H9 (cell line): ENCODE results near the gene ACCSL. TPM values are rescaled to one million over a fixed set of nuclear protein-coding genes. Genes with fewer than 3 reads are reported as not detected.

ENCODE experiments used
- DNase-seq: peaks from one replicate; pipeline ENCODE4 v3.0.0-alpha.2; 2017
- H2AFZ ChIP-seq: one replicate; pipeline ENCODE4 v1.6.1; 2013; ENCODE audit warnings: mild to moderate bottlenecking, low read length, control low read depth, moderate library complexity
- H2AK5ac ChIP-seq: 2 replicates; pipeline ENCODE4 v1.6.1; 2013; ENCODE audit warnings: low read length, control low read depth, mixed read lengths; ENCODE audit not compliant: insufficient read length
- H2BK120ac ChIP-seq: one replicate; pipeline ENCODE4 v1.6.1; 2013; ENCODE audit warnings: low read depth, mild to moderate bottlenecking, low read length, control low read depth, inconsistent platforms; ENCODE audit not compliant: poor library complexity, severe bottlenecking
- H2BK12ac ChIP-seq: 2 replicates; pipeline ENCODE4 v1.6.1; 2013; ENCODE audit warnings: low read length, control low read depth, mixed read lengths, low read depth; ENCODE audit not compliant: insufficient read length
- H2BK15ac ChIP-seq: 2 replicates; pipeline ENCODE4 v1.6.1; 2013; ENCODE audit warnings: low read depth, low read length, control low read depth
- H2BK20ac ChIP-seq: one replicate; pipeline ENCODE4 v1.6.1; 2013; ENCODE audit warnings: low read depth, mild to moderate bottlenecking, low read length, control low read depth, inconsistent platforms; ENCODE audit not compliant: poor library complexity, severe bottlenecking
- H2BK5ac ChIP-seq: 2 replicates; pipeline ENCODE4 v1.6.1; 2013; ENCODE audit warnings: low read length, control low read depth, mixed read lengths; ENCODE audit not compliant: insufficient read length
- H3K14ac ChIP-seq: 2 replicates; pipeline ENCODE4 v1.6.1; 2013; ENCODE audit warnings: low read length, control low read depth; ENCODE audit not compliant: insufficient read depth
- H3K18ac ChIP-seq: 2 replicates; pipeline ENCODE4 v1.6.1; 2013; ENCODE audit warnings: low read depth, mild to moderate bottlenecking, mixed read lengths, low read length, control low read depth; ENCODE audit not compliant: insufficient read length
- H3K23ac ChIP-seq: 2 replicates; pipeline ENCODE4 v1.6.1; 2013; ENCODE audit warnings: low read length, control low read depth, mixed read lengths, low read depth; ENCODE audit not compliant: insufficient read length
- H3K23me2 ChIP-seq: 2 replicates; pipeline ENCODE4 v1.6.1; 2013; ENCODE audit warnings: low read depth, mild to moderate bottlenecking, mixed read lengths, low read length, control low read depth; ENCODE audit not compliant: insufficient read length, poor library complexity, severe bottlenecking
- H3K27ac ChIP-seq: 2 replicates; pipeline ENCODE4 v1.5.1; 2013; ENCODE audit warnings: low read length, control low read depth, mixed read lengths, low read depth; ENCODE audit not compliant: insufficient read length
- H3K27me3 ChIP-seq: 2 replicates; pipeline ENCODE4 v1.6.1; 2013; ENCODE audit warnings: low read length, control low read depth, inconsistent platforms; ENCODE audit not compliant: insufficient read depth
- H3K4ac ChIP-seq: 2 replicates; pipeline ENCODE4 v1.6.1; 2013; ENCODE audit warnings: low read depth, mild to moderate bottlenecking, control low read depth, inconsistent platforms, low read length, moderate library complexity
- H3K4me1 ChIP-seq: 2 replicates; pipeline ENCODE4 v1.6.1; 2013; ENCODE audit warnings: low read length, control low read depth, inconsistent platforms; ENCODE audit not compliant: insufficient read depth
- H3K4me2 ChIP-seq: 2 replicates; pipeline ENCODE4 v1.6.1; 2013; ENCODE audit warnings: low read length, control low read depth, mixed read lengths; ENCODE audit not compliant: insufficient read length, insufficient read depth
- H3K56ac ChIP-seq: 2 replicates; pipeline ENCODE4 v1.6.1; 2013; ENCODE audit warnings: low read depth, mild to moderate bottlenecking, mixed read lengths, low read length, control low read depth; ENCODE audit not compliant: insufficient read length
- H3K79me1 ChIP-seq: 2 replicates; pipeline ENCODE4 v1.6.1; 2013; ENCODE audit warnings: low read depth, mild to moderate bottlenecking, moderate library complexity, low read length, control low read depth, inconsistent platforms; ENCODE audit not compliant: insufficient read depth, poor library complexity, severe bottlenecking
- H3K79me2 ChIP-seq: 2 replicates; pipeline ENCODE4 v1.6.1; 2013; ENCODE audit warnings: low read length, control low read depth, inconsistent platforms; ENCODE audit not compliant: insufficient read depth
- H3K9ac ChIP-seq: 2 replicates; pipeline ENCODE4 v1.6.1; 2013; ENCODE audit warnings: low read length, control low read depth, mixed read lengths; ENCODE audit not compliant: insufficient read length; ENCODE audit errors: extremely low read depth
- H3K9me3 ChIP-seq: one replicate; pipeline ENCODE4 v1.6.1; 2013; ENCODE audit warnings: low read depth, low read length, inconsistent platforms; ENCODE audit not compliant: control insufficient read depth
- H3T11ph ChIP-seq: one replicate; pipeline ENCODE4 v1.6.1; 2013; ENCODE audit warnings: mild to moderate bottlenecking, low read length, control low read depth, inconsistent platforms
- H4K20me1 ChIP-seq: one replicate; pipeline ENCODE4 v1.6.1; 2013; ENCODE audit not compliant: control insufficient read depth, insufficient read length, insufficient read depth
- H4K5ac ChIP-seq: 2 replicates; pipeline ENCODE4 v1.6.1; 2013; ENCODE audit warnings: low read depth, mild to moderate bottlenecking, mixed read lengths, low read length, control low read depth; ENCODE audit not compliant: insufficient read length
- H4K8ac ChIP-seq: replicated peaks from 2 replicates; pipeline ENCODE4 v1.6.1; 2013; ENCODE audit warnings: low read length, control low read depth, mixed read lengths, low read depth; ENCODE audit not compliant: insufficient read length
- H4K91ac ChIP-seq: 2 replicates; pipeline ENCODE4 v1.6.1; 2013; ENCODE audit warnings: low read depth, mild to moderate bottlenecking, moderate library complexity, mixed read lengths, low read length, control low read depth; ENCODE audit not compliant: insufficient read length
- H3K27ac Mint-ChIP-seq, 3 experiments: 2 replicates in 2 of 3; 3 replicates in 1 of 3; pipeline ENCODE4 v1.8.0; 2020 to 2021; ENCODE audit warnings: mixed read lengths in 3 of 3, mild to moderate bottlenecking in 1 of 3, moderate library complexity in 1 of 3
- H3K27me3 Mint-ChIP-seq: 2 replicates; pipeline ENCODE4 v1.8.0; 2021; ENCODE audit warnings: low read depth, mild to moderate bottlenecking, moderate library complexity, mixed read lengths
- H3K36me3 Mint-ChIP-seq, 3 experiments: 2 replicates in 2 of 3; 3 replicates in 1 of 3; pipeline ENCODE4 v1.8.0; 2020 to 2021; ENCODE audit warnings: low read depth in 3 of 3, mixed read lengths in 3 of 3; ENCODE audit not compliant: insufficient read depth in 1 of 3
- H3K4me1 Mint-ChIP-seq, 2 experiments: 2 replicates each; pipeline ENCODE4 v1.8.0; 2020; ENCODE audit warnings: mixed read lengths in 2 of 2
- H3K4me3 Mint-ChIP-seq, 2 experiments: 2 replicates in 1 of 2; 3 replicates in 1 of 2; pipeline ENCODE4 v1.8.0; 2020 to 2021; ENCODE audit warnings: mild to moderate bottlenecking in 2 of 2, mixed read lengths in 2 of 2, moderate library complexity in 1 of 2
- H3K9me3 Mint-ChIP-seq, 2 experiments: 2 replicates in 1 of 2; 3 replicates in 1 of 2; pipeline ENCODE4 v1.8.0; 2020; ENCODE audit warnings: mild to moderate bottlenecking in 2 of 2, mixed read lengths in 2 of 2, moderate library complexity in 1 of 2
- CTCF ChIP-seq: fragments of 200-600 bp; sonication (generic); conservative IDR thresholded peaks from 3 replicates; pipeline ENCODE4 v1.8.0; 2021; ENCODE audit warnings: antibody characterized with exemption, mild to moderate bottlenecking
- WGBS: extraction: QIAGEN DNeasy Blood & Tissue Kit; methylation state at CpG from one replicate; pipeline ENCODE4 v1.1.7; 2013; ENCODE audit warnings: missing lambda C conversion rate, low lambda C conversion rate, mixed read lengths; ENCODE audit not compliant: insufficient read length; ENCODE audit errors: extremely low coverage; 5-methylcytosine and 5-hydroxymethylcytosine counted together
- total RNA-seq: library from RNA; stranded (reverse); gene quantifications from 2 replicates; pipeline ENCODE4 v1.2.1, GENCODE V29; 2021

Gene ACCSL
- total RNA-seq, 1 experiment from 2014 or later = not detected

DNA sequence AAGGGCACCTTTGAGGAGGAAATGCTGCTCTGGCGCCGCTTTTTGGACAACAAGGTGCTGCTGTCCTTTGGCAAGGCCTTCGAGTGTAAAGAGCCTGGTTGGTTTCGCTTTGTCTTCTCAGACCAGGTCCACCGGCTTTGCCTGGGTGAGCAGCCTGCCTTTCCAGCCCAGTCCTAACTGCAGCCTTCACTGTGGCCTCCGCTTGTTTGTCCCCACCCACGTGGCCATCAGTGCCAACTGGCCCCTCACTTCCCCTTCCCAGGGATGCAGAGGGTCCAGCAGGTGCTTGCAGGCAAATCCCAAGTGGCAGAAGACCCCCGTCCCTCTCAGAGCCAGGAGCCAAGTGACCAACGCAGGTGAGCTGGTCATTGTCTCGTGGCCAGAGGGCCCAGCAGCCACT lies 35.7 kb downstream of the ACCSL start:
- Histone ChIP-seq H4K20me1 (no peaks in the 10 kb centered on the region), H3K18ac (no peak overlapping the region), H4K8ac (no peak overlapping the region), H2BK15ac (no peak overlapping the region), H2AK5ac (no peak overlapping the region), H3K9ac (no peak overlapping the region), H2BK5ac (no peak overlapping the region), H2BK20ac (no peak overlapping the region), H3K23me2 (no peaks in the 10 kb centered on the region), H3K4me1 (no peaks in the 10 kb centered on the region), H3K23ac (no peak overlapping the region), H2BK12ac (no peak overlapping the region), H3K79me2 (no peaks in the 10 kb centered on the region), H3K14ac (no peak overlapping the region), H3T11ph (no peak overlapping the region), H4K91ac (no peak overlapping the region), H3K79me1 (no peaks in the 10 kb centered on the region), H3K4ac (no peak overlapping the region), H3K27me3 (no peaks in the 10 kb centered on the region), H3K4me2 (no peak overlapping the region), H3K27ac (no peak overlapping the region), H3K9me3 (no peaks in the 10 kb centered on the region), H2AFZ (no peak overlapping the region), H4K5ac (no peak overlapping the region), H2BK120ac (no peak overlapping the region), H3K56ac (no peak overlapping the region)
- no CpG with 5 or more reads among the region's 10 CpGs for WGBS
- TF ChIP-seq CTCF = no peak
- Mint-ChIP-seq H3K4me1 (peaks cover 8 to 9% of the 10 kb centered on the region in 2 experiments), H3K9me3 (peaks cover 7 to 9% of the 10 kb centered on the region in 2 experiments), H3K36me3 (peaks cover 5 to 12% (median 7%) of the 10 kb centered on the region in 3 experiments; a peak in 6 of 7 replicates), H3K27ac (no peak overlapping the region), H3K27me3 (peaks cover 4% of the 10 kb centered on the region; the same call in 1 of the 2 replicates), H3K4me3 (no peak overlapping the region)
- DNase-seq = no peak
